ENCODE results near the gene ETNK2. TPM values are rescaled to one million over a fixed set of nuclear protein-coding genes. Genes with fewer than 3 reads are reported as not detected.

ETNK2 gene
- total and polyA plus RNA-seq, 4 donors, result 24.5 to 119 (median 78.8) TPM

DNA sequence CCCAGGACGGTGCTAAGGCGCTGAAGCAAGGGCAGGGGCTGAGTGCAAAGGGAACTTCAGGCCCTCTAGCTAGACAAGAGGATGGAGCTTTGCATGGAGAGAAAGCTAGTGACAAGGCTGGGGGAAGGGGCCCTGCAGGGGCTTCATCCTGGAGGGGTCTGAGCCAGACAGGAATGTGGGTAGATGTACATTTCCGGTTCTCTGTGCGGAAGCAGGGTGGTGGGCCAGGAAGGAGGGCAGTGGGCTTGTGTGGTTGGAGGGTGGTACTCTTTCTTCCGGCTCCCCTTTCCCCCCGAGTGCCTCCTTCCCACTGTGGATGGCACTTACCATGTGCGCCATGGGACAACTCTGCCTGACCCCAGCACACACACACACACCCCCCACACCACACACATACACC is 42.9 kb upstream of the ETNK2 start:
- 77% methylated on average over 7 of the region's 7 CpGs for WGBS
- Histone ChIP-seq H3K9me3 (ENCODE audit: control insufficient read depth in 4 of 4, low read length in 3 of 4) (no peaks in the 10 kb centered on the region), H3K36me3 (ENCODE audit: control insufficient read depth in 4 of 4, insufficient read depth in 3 of 4, low read depth in 1 of 4, low read length in 3 of 4) (peaks cover 0 to 2% (median 0%) of the 10 kb centered on the region in 4 donors), H3K4me1 (ENCODE audit: control insufficient read depth in 4 of 4, insufficient read depth in 4 of 4, low read length in 3 of 4) (peaks cover 0 to 3% (median 0%) of the 10 kb centered on the region in 4 donors), H3K9ac (ENCODE audit: low read depth in 1 of 2, low read length in 2 of 2) (no peak overlapping the region), H3K27ac (ENCODE audit: low read depth in 1 of 2, low read length in 2 of 2) (no peak overlapping the region), H3K4me3 (ENCODE audit: low read depth in 1 of 3, low read length in 3 of 3) (no peak overlapping the region), H3K27me3 (ENCODE audit: control insufficient read depth in 4 of 4, insufficient read depth in 4 of 4, low read length in 3 of 4) (no peaks in the 10 kb centered on the region)
- TF ChIP-seq, protein P1, sequence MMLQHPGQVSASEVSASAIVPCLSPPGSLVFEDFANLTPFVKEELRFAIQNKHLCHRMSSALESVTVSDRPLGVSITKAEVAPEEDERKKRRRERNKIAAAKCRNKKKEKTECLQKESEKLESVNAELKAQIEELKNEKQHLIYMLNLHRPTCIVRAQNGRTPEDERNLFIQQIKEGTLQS (IDR thresholded peaks at IDR 0.05), result no peak
- TF ChIP-seq, protein P2, sequence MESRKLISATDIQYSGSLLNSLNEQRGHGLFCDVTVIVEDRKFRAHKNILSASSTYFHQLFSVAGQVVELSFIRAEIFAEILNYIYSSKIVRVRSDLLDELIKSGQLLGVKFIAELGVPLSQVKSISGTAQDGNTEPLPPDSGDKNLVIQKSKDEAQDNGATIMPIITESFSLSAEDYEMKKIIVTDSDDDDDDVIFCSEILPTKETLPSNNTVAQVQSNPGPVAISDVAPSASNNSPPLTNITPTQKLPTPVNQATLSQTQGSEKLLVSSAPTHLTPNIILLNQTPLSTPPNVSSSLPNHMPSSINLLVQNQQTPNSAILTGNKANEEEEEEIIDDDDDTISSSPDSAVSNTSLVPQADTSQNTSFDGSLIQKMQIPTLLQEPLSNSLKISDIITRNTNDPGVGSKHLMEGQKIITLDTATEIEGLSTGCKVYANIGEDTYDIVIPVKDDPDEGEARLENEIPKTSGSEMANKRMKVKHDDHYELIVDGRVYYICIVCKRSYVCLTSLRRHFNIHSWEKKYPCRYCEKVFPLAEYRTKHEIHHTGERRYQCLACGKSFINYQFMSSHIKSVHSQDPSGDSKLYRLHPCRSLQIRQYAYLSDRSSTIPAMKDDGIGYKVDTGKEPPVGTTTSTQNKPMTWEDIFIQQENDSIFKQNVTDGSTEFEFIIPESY (IDR thresholded peaks at IDR 0.05), result no peak
- TF ChIP-seq RXRA (IDR thresholded peaks at IDR 0.05), result no peak
- no peak for DNase-seq (ENCODE audit: low spot score)

DNA sequence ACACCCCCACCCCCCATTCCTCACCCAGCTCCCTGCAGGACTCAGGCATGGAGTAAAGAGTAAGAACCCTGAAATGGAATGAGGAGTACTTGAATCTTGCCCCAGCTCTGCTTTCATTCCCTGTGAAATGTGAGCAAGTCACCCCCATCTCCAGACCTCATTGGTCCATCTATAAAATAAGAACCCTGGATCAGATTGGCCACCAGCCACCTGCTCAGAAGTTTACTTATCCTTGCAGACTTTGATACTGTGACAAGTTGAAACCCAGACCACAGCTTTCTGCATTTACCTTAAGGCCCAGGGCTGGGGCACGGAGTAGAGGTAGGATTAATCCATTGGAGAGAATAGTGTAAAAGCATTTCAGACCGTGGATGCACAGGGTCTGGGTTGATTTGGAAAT is 42.2 kb upstream of the ETNK2 start:
- no peak overlapping the region for H3K9ac ChIP-seq (ENCODE audit: low read depth in 1 of 2, low read length in 2 of 2)
- DNase-seq (ENCODE audit: low spot score), result no peak
- no peaks in the 10 kb centered on the region for H3K9me3 ChIP-seq (ENCODE audit: control insufficient read depth in 4 of 4, low read length in 3 of 4)
- 72% methylated on average over 2 of the region's 2 CpGs for WGBS
- no peak overlapping the region for H3K27ac ChIP-seq (ENCODE audit: low read depth in 1 of 2, low read length in 2 of 2)
- peaks cover 0 to 3% (median 0%) of the 10 kb centered on the region in 4 donors for H3K4me1 ChIP-seq (ENCODE audit: control insufficient read depth in 4 of 4, insufficient read depth in 4 of 4, low read length in 3 of 4)
- no peaks in the 10 kb centered on the region for H3K27me3 ChIP-seq (ENCODE audit: control insufficient read depth in 4 of 4, insufficient read depth in 4 of 4, low read length in 3 of 4)
- H3K36me3 ChIP-seq (ENCODE audit: control insufficient read depth in 4 of 4, insufficient read depth in 3 of 4, low read depth in 1 of 4, low read length in 3 of 4), result peaks cover 0 to 2% (median 0%) of the 10 kb centered on the region in 4 donors
- TF ChIP-seq HNF4A (conservative IDR thresholded peaks at IDR 0.05), result no peak
- H3K4me3 ChIP-seq (ENCODE audit: low read depth in 1 of 3, low read length in 3 of 3), result no peak overlapping the region

DNA sequence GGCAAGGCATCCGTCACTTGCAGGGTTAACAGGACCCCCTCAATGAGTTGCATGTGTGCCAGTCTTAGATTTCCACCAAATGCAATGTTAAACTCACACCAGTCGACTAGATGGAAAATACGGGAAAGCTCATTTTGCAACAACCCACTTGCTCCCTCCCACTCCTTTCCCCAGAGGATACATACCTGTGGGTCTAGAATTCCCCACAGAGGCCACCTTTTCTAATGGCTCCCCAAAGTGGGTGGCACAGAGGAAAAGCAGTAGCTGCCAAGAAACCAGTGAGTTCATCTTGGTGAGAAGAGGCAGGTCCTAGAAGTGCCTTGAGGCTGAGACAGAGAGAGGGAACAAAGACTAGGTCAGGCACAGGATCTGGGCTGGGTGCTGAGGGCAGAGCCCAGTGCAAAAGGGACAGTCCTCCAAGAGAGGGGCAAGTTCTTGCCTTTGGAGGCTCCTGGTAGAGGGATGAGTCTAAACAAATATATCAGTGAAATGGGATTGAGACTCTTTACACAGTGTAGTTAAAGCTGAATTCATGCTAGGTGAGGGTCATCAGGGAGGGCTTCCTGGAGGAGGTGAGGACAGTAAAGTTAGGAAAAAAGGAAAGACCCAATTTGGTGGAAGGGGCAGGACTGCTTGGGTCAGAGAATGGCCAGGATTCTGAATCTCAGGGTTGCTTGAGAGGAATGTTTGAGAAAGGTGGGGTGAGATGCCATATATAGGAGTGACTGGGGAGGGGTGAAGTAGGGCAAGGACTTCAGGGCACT is 40.9 kb upstream of the ETNK2 start:
- WGBS, result 94% methylated on average over 3 of the region's 3 CpGs
- no peak for DNase-seq (ENCODE audit: low spot score)
- Histone ChIP-seq H3K27ac (ENCODE audit: low read depth in 1 of 2, low read length in 2 of 2) (no peak overlapping the region), H3K27me3 (ENCODE audit: control insufficient read depth in 4 of 4, insufficient read depth in 4 of 4, low read length in 3 of 4) (peaks cover 0 to 3% (median 0%) of the 10 kb centered on the region in 4 donors), H3K36me3 (ENCODE audit: control insufficient read depth in 4 of 4, insufficient read depth in 3 of 4, low read depth in 1 of 4, low read length in 3 of 4) (no peaks in the 10 kb centered on the region), H3K9me3 (ENCODE audit: control insufficient read depth in 4 of 4, low read length in 3 of 4) (no peaks in the 10 kb centered on the region), H3K9ac (ENCODE audit: low read depth in 1 of 2, low read length in 2 of 2) (no peak overlapping the region), H3K4me3 (ENCODE audit: low read depth in 1 of 3, low read length in 3 of 3) (no peak overlapping the region), H3K4me1 (ENCODE audit: control insufficient read depth in 4 of 4, insufficient read depth in 4 of 4, low read length in 3 of 4) (peaks cover 0 to 3% (median 0%) of the 10 kb centered on the region in 4 donors)
- TF ChIP-seq, protein P3, sequence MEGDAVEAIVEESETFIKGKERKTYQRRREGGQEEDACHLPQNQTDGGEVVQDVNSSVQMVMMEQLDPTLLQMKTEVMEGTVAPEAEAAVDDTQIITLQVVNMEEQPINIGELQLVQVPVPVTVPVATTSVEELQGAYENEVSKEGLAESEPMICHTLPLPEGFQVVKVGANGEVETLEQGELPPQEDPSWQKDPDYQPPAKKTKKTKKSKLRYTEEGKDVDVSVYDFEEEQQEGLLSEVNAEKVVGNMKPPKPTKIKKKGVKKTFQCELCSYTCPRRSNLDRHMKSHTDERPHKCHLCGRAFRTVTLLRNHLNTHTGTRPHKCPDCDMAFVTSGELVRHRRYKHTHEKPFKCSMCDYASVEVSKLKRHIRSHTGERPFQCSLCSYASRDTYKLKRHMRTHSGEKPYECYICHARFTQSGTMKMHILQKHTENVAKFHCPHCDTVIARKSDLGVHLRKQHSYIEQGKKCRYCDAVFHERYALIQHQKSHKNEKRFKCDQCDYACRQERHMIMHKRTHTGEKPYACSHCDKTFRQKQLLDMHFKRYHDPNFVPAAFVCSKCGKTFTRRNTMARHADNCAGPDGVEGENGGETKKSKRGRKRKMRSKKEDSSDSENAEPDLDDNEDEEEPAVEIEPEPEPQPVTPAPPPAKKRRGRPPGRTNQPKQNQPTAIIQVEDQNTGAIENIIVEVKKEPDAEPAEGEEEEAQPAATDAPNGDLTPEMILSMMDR (IDR thresholded peaks at IDR 0.05; ENCODE audit: low read depth, low read length, missing input control), result no peak
- TF ChIP-seq GABPA (IDR thresholded peaks at IDR 0.05 in 1 of 2, conservative IDR thresholded peaks at IDR 0.05 in 1 of 2), result no peak
- no peak for TF ChIP-seq FOXA1 (IDR thresholded peaks at IDR 0.05)
- TF ChIP-seq HNF4G (IDR thresholded peaks at IDR 0.05), result no peak
- no peak for TF ChIP-seq RAD21 (IDR thresholded peaks at IDR 0.05)
- TF ChIP-seq TAF1 (conservative IDR thresholded peaks at IDR 0.05), result no peak
